Germinal center (tissue), 1 donor: ENCODE data around the gene CDC42SE1.
"Not testable (repeated sequence)": the region's sequence is repeated elsewhere in the genome, so short reads cannot be mapped to it uniquely, and the experiment has no call there.

Experiments
- DNase-seq: peaks from one replicate; pipeline ENCODE4 v3.0.0; 2012; ENCODE audit warnings: mixed read lengths, low spot score

Gene CDC42SE1, protein sequence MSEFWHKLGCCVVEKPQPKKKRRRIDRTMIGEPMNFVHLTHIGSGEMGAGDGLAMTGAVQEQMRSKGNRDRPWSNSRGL

DNA sequence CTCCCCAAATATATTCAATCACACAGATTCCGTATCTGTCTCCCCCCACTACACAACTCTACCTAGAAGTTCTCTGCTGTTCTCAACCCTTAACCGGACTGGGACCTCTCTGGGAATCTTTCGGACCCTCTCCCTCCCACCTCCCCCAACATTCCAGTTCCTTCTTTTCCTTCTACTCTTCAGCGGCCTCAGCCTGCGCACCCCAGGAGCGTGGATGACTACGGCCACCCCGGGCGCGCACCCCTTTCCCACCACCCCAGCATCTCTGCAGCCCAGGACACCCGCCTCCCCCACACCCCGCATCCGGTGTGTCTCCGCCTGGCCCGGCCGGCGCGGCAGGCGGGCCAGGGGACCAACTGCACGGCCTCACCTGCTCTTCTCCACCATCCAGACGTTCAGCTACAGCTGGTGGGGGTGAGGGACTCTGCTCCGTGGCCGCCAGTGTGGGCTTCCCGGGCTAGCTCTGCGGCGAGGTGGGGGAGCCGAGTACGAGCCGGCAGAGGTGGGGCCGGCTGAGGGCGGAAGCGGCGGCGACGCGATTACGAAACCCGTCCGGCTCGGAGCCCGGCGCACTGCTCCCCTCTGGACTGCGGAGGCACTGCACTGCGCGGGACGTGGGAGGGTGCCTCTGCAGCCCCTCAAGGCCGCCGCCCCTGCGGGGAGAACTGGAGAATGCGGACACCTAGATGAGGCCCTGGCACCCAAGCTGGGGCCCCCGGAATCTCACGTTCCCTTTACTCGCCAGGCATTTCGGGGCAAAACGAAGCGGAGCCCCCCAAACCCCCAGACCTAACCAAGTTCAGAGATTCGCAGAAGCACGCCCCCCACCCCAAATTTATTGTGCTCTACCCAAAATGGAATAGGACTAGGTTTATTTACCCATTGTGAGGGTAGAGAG is at the start of gene CDC42SE1:
CDC42SE1 (minus strand) TSS at position 514 of the 898 bp plus-strand sequence. CDS start 3,892 bp downstream, outside the sequence.
- DNase-seq = peak; percentile 93

DNA sequence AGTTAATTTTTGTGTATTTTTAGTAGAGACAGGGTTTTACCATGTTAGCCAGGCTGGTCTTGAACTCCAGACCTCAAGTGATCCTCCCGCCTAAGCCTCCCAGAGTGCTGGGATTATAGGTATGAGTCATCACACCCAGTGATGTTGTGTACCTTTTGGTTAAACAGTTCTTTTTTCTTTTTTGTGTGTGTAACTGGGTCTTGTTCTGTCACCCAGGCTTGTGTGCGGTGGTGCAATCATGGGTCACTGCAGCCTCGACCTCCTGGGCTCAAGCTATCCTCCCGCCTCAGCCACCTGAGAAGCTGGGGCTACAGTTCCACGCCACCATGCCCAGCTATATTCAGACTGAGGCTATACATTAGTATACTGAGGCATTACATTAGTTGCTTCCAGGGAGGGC is 48.9 kb upstream of the CDC42SE1 start:
- DNase-seq = no peak

DNA sequence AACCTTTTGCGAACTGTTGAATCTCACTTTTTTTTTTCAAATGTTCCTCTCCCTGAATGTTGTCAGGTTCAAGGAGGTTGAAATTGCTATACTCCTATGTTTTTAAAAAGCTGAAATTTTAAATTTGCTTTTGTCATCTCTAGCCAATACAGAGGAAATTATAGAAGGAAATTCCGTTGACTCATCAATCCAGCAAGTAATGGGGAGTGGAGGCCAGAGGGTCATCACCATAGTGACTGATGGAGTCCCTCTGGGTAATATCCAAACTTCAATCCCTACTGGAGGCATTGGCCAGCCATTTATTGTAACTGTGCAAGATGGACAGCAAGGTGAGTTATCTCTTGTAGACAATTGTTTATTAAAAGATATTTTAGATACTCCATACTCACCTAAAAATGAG is 47.5 kb upstream of the CDC42SE1 start:
- DNase-seq = no peak

DNA sequence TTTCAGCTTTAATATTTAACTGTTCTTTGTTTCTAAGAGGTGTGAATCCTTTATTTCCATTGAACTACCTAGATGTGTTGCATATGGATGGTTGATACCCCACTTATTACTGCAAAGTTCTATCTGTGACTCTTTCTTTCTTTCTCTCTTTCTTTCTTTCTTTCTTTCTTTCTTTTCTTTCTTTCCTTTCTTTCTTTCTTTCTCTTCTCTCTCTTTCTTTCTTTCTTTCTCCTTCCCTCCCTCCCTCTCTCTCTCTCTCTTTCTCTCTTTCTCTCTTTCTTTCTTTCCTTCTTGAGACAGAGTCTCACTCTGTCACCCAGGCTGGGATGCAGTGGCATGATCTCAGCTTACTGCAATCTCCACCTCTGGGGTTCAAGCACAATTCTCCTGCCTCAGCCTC is 45.2 kb upstream of the CDC42SE1 start:
- DNase-seq = no peak

DNA sequence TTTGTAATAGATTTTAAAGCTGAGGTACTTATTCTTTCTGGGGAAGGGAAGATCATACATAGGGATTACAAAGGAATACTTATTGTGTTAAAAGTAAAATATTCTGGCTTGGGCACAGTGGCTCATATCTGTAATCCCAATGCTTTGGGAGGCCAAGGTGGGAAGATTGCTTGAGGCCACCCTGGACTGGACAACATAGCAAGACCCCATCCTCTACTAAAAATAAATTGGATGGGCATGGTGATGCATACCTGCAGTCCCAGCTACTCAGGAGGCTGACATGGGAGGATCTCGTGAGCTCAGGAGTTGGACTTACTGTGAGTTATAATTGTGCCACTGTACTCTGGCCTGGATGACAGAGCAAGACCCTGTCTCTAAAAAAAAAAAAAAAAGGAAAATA is 38.7 kb upstream of the CDC42SE1 start:
- no peak for DNase-seq

DNA sequence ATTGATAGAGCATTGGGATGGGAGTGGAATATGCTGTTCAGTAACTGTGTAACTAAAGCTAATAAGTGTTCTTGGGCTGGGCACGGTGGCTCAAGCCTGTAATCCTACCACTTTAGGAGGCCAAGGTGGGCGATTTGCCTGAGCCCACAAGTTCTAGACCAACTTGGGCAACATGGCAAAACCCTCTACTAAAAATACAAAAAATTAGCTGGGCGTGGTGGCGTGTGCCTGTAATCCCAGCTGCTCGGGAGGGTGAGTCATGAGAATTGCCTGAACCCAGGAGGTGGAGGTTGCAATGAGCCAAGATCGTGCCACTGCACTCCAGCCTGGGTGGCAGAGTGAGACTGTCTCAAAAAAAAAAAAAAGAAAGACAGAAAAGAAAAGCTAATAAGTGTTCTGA is 38.0 kb upstream of the CDC42SE1 start:
- DNase-seq = not testable (repeated sequence)

DNA sequence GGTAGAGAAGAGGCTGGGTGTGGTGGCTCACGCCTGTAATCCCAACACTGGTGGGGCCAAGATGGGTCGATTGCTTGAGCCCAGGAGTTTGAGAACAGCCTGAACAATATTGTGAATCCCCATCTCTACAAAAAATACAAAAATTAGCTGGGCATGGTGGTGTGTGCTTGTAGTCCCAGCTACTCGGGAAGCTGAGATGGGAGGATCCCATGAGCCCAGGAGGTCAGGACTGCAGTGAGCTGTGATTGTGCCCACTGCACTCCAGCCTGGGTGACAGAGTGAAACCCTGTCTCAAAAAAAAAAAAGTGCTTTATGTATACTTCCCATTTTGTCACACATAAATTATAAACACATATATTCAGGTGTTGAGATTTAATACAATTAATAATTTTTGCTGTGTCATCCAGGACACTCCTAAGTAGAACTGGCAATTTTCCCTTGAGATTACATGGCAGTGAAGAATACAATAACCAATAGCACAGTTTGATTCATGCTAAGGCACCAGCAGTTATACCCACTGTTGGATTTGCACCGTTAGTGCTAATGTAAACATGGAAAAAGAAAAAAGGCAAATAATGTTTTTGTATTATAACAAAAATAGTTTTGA is 26.6 kb upstream of the CDC42SE1 start:
- DNase-seq = no peak

DNA sequence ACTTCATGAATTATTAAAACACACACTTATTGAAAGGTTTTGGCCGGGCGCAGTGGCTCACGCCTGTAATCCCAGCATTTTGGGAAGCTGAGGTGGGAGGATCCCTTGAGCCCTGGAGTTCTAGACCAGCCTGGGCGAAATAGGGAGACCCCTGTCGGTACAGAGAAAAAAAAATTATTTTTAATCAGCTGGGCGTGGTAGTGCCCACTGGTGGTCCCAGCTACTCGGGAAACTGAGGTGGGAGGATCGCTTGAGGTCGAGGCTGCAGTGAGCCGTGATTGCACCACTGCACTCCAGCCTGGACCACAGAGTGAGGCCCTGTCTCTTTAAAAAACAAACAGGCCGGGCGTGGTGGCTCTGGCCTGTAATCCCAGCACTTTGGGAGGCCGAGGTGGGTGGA is 12.8 kb upstream of the CDC42SE1 start:
- DNase-seq = no peak

DNA sequence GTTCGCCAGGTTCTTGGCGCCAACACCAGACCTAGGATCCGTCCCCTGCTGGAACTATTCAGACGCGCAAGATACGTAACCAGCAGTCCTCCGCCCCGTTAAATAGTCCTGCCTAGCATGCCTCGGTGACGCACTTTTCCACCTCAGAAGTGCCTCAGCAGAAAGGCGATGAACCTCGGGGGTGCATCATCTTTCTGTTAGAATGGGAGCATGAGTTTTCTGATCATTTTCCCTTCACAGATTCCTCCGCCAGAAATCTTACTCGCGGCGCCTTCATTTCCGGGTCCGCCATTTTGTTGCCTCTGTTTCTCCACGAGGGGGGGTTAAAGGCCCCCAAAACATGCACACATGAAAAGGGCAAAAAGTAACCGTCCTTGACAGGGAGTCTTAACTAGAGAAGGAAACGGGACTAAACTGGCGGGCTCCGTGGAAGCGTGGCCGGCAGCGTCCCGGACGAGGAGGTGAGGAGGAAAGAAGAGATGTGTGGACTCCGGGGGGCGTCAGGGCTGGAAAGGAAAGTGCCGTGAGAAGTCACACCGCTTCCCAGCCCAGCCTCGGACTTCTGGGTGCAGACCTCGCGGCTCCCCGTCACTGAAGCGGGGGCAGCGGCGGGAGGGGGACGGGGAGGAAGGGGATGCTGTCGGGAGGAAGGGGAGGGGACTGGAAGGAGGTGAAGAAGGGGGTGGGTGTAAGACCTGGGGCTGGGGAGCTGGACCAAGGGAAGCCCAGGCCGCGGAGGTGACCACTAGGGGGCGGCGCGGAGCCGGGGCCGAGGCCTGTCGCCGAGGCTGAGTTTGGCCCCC is 11.3 kb upstream of the CDC42SE1 start, which contains the start of gene GABPB2:
GABPB2 (plus strand) TSS at position 288 of the 803 bp plus-strand sequence. CDS start 17,429 bp downstream, outside the sequence.
- peak; percentile 90 for DNase-seq

DNA sequence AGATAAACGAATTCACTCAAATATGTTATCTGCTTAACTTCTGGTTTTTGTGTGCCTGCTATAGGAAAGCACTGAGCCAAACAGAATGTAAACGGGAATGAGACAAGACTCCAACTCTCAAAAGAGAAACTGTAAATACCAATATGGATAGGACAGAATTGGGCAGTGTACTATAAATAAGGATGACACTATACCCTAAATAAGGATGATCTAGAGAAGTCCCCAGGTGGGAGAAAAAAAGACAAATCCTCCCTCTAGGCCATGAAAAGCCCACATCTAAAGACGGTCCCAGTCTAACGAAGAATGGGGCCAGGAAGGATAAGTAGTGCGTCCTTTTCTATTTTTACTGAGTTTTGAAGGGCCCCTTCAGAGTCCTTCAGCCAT is 9.7 kb upstream of the CDC42SE1 start:
- DNase-seq = no peak

DNA sequence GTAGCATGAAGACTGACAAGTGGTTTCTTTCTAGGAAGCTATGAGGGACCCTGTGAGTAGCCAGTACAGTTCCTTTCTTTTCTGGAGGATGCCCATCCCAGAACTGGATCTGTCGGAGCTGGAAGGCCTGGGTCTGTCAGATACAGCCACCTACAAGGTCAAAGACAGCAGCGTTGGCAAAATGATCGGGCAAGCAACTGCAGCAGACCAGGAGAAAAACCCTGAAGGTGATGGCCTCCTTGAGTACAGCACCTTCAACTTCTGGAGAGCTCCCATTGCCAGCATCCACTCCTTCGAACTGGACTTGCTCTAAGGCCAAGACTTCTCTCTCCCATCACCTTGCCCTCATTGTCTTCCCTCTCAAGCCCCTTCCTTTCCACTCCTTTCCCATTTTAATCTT is 7.8 kb upstream of the CDC42SE1 start:
- no peak for DNase-seq

DNA sequence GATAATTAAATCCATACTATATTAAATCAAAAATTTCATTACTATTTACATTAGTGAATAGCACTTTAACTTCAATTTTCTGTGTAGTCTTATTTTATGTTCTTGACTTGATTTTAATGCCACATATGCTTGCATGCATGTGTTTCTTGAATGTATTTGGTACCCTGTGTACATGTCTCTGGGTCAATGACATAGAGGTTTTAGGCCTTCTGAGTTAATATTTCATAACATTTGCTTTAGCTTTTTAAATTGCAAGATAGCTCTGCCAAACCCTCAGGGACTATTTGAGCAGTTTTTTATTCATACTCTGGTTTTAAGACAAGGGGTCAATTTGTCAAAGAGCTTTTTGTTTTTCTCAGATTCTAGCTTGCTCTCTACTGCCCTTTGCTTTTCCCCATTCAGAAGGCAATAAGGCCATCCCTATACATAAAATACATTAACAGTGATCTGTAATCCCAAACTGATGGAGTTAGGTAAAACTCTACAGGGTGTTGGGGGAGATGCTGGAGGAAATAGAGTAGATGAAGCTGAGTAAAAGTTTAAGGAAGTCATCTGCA is 5.7 kb upstream of the CDC42SE1 start:
- no peak for DNase-seq

DNA sequence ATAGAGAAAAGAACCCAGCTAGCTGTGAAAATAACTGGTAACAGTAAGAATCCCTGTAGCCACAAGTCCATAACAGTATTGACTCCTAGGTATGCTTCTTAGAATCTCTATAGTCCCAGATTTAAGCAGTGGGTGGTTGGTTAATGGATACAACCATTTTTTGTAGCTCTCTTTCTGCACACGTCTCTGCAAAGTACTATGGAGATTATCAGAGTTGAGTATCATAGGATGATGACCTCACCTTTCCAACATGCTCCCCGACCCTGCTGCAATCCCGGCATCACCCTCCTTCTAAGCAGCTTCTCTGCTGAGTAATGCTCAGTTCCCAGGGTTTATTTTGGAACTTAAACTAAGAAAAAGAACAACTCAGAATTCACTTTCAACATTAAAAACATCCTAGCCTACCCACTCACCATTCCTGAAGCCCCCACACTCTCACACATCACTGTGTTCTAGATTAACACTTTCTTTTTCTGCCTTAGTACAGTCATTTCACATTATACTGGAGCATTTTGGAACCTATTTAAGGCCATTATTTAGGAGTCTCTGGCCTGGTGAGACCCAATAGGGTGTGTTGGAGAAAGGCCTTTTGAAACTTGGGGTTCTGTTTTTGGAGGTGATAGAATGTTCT is 3.4 kb upstream of the CDC42SE1 start:
- no peak for DNase-seq

DNA sequence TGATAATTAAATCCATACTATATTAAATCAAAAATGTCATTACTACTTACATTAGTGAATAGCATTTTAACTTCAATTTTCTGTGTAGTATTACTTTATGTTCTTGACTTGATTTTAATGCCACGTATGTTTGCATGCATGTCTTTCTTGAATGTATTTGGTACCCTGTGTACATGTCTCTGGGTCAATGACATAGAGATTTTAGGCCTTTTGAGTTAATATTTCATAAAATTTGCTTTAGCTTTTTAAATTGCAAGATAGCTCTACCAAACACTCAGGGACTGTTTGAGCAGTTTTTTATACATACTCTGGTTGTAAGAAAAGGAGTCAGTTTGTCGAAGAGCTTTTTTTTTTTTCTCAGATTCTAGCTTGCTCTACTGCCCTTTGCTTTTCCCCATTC is 2.3 kb upstream of the CDC42SE1 start:
- no peak for DNase-seq

DNA sequence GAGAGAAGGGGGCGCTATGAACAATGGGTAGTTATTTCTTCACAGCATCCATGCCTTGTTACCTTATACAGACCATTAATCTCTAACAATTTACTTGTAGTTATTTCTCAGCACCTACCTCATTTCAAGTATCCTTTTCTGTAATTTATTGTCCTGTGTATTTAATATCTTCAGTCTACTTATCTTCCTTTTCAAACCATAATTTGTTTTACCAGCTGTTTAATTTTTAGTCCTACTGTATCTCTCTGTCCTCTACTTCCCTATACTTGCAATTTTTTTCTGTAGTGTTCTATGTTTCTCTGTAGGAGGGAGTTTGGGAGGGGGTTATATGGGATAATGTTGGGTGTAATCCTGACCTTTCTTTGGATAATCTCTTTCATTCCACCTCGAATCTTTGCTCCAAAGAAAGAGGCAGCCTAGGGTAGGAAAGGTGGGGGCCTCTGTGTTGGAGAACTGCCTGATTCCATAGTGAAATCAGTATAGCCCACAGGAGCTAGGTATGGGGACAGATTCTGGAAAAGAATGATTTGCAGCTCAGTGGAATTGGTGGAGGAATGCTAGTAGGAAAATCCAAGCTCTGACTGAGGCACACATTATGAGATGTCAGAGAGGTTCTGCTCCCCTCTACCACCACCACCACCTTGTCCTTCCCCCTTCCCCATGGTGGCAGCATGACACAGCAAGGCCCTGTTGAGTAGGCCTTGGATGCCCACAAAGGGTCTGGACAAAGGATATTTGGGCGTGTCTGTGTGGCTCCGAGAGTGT is 1.4 kb upstream of the CDC42SE1 start:
- DNase-seq = no peak

DNA sequence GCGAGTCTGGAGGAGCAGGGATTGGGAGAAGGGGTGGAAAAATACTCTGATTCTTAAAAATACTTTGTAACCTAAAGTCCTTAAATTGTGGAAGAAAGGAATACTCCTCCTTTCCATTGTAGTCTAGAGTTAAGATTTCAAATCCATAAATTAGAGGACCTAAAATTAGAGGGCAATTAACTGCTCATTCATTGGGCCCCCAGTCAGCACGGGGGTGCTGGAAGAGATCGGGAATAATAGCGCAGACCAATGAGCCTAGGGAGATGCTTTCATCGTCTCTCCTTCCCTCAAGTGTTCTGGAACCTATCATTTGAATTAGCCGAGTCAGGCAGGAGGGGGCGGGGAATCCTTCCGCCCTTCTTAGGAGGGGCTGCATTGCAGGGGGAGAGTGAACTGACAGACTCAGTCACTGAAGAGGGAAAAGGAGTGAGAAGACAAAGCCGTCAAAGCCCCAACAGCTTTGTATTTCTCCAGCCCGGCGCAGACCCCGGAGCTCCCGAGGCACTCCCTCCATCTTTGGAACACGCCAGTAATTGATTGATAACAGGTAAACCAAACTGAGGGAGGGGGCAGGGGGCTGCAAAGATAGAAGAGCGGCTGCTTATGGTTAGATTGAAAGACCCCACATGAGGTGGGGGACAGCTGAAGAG is 710 bp upstream of the CDC42SE1 start, which contains the start of gene MLLT11:
MLLT11 (plus strand) TSS at position 391 of the 650 bp plus-strand sequence. CDS start 6,828 bp downstream, outside the sequence.
- peak; percentile 30 for DNase-seq

DNA sequence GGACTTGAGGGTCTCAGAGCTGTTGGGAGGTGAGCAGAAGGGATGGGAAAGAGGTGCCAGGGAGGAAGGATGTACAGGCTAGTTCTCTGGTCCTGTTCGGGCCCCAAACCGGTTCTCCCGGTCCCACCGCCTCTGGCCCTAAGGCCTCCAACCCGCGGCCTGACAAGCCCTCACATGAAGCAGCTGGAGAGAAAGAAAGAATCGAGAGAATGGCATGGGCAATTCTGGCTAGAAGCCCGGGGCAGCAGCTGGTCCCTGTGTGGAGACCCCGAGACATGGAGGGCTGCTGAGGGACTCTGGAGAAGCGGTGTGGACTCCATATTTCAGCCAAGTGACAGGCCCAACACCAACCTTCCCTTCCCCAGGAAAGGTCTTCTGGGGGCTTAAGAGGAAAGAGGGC is 730 bp downstream of the CDC42SE1 start:
- DNase-seq = peak; percentile 21

DNA sequence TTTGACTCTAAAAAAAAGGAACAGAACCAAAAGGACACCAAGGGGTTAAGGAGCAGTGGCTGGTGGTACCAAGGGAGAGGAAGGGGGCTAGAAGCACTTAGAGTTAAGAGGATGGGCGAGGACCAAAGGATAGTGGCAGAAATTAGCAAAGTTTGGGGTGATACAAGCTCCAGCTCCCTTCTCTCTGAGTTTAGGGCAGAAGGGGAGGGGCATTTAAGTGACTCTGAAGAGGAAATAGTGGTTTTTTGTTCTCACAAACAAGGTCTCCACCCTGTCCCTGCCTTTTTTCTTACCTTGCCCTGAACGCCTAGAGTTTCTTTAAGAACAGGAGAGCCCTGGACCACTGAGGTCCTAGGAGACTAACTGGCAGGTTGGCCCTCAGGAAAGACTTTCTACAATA is 3.3 kb downstream of the CDC42SE1 start:
- DNase-seq = no peak

DNA sequence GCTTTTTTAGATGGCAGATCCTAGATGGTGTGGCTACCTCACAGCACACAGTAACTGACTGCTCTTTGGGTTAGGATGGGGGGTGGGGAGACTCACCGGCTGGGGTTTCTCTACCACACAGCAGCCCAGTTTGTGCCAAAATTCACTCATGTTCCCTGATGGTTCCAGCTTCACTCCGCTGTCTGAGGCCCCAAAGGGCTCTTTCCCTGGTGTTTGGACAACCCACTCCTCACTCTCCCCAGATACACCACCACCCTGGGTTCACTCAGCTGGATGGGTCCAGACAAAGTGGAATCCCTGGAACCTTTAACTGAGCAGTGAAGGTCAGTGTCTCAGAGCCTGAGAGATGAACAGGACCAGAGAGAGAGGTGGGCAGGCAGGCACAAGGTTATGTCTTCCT is 3.8 kb downstream of the CDC42SE1 start:
- no peak for DNase-seq

DNA sequence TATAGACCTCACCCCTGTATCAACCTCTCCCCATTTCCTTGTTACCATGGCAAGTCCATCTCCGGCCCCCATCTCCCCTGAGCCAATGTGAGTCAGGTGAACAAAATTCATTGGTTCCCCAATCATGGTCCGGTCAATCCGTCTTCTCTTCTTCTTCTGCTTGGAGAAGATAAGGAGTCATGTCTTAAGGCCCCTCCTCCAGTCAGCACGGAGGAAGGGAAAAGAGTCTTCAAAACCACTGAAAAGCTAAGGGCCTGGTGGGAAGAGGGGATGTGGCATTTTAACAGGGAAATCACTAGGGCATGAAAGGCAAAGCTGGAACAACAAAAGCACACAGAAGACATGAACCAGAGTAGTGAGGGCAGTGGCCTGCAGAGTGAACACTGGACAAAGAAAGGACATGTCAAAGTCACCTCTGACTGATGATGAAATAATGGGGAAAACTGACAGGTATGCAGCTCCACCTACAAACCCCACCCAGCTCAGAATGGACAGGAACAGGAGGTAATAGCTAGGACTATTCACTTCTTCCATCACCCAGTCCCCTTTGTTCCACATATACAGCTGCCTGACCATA is 4.4 kb downstream of the CDC42SE1 start:
- DNase-seq = no peak
